GM18517 (cell line): ENCODE measurements around the gene TSPAN5.

Experiments used
- ATAC-seq: cut with Tn5 transposase; IDR thresholded peaks from one replicate; pipeline ENCODE4 v1.9.1; 2021; ENCODE audit warnings: mild to moderate bottlenecking, moderate library complexity; ENCODE audit not compliant: unreplicated experiment

The TSPAN5 gene

DNA sequence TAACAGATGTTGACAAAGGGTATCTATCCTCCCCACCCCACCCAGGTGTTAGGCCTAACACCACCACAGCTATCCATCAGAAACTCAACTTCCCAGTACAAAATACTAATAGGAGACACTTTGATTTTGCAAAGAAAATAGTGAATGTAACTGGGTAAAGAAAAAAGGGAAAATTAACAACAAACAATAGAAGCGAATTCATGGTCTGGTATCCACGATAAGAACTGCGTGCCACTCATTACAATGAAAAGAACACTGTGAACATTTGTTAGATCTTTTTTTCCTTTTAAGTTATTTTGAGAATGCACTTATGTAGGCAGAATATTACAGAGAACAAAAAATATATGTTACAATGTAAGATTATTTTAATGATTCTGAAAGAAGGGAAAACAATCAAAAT lies 12.0 kb downstream of the TSPAN5 start:
- no peak for ATAC-seq

DNA sequence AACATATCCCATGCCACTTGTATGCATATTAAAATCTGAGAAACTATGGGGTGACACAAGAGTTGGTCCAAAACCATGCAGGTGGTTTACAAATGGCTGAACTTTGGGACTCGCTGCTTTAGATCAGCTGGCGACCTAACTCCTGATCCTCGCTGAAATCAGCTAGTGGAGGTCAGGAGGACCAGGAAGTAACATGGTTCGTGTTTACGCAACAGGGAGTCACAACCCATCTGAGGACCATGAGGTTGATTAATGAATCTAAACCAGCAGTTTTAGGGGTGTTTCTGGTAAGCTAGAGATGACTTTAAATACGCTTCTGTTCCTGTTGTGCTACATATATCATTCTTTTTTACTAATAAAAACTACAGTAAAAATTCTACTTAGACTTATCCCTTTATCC lies 12.9 kb downstream of the TSPAN5 start:
- ATAC-seq, result no peak

DNA sequence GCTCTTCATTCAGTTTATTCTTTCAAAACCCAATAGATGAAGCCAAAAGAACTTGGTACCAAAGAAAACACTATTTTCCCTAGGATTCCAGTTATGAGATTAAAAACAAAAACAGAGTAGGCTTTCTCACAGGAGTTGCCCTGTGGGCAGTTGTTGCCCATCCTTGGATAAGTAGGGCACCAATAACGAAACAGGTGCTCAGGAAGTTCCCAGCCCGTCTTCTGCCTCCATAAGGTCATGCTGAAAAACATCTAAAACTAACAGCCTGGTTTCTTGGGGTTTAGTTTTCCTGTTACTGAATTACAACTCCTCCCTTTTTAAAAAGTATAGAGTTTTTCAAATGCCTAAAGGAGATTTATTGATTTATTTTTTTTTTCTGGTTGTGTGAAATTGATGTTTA lies 14.7 kb downstream of the TSPAN5 start:
- no peak for ATAC-seq

DNA sequence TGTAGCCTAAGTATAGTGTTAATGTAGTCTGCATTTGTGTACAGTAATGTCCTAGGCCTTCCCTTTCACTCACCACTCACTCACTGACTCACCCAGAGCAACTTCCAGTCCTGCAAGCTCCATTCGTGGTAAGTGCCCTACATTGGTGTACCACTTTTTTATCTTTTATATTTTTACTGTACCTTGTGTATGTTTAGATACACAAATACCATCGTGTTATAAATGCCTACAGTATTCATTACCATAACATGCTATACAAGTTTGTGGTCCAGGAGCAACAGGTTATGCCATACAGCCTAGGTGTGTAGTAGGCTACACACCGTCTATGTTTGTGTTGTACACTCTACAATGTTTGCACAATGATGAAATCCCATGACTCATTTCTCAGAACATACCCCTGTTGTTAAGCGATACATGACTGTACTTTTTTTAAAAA lies 15.4 kb downstream of the TSPAN5 start:
- no peak for ATAC-seq

GRCh38 chr4:98641906-98642668 lies 16.3 kb downstream of the TSPAN5 start:
- no peak for ATAC-seq

DNA sequence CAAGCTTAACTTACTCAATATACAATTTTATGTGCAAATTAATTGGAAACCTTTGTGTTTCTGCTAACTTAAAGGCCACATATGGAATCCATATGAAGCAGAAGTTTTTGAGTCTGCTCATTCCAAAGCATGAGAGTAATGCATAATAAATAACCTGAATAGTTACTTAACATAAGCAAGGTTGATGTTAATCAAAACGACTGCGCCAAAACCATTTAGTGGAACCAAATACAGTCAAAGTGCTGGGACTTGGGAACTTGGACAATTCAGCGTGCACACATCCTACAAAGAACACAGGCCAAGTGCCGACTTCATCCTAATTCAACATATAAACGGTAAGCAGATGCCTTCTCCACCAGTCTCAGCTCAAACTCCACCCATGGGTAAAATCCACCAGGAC lies 17.0 kb downstream of the TSPAN5 start:
- no peak for ATAC-seq

GRCh38 chr4:98639523-98639922 lies 18.9 kb downstream of the TSPAN5 start:
- ATAC-seq, result peak; percentile 82

DNA sequence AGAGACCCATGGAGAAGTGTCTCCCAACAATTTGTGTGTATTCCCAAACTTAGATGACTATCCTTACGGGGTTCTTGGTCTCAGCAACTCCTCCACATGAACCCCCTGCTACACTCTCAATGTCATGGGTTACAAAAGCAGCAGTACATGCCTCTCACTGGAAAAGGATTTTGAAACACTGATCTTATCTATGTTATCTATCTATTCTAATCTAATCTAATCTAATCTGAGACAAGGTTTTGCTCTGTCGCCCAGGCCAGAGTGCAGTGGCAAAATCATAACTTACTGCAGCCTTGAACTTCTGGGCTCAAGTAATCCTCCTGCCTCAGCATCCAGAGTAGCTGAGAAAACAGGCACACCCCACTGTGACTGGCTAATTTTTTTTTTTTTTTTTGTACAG lies 19.3 kb downstream of the TSPAN5 start:
- no peak for ATAC-seq

- ATAC-seq, result no peak
These were observed 19.8 kb downstream of the TSPAN5 start for GRCh38 chr4:98638661-98639060.

DNA sequence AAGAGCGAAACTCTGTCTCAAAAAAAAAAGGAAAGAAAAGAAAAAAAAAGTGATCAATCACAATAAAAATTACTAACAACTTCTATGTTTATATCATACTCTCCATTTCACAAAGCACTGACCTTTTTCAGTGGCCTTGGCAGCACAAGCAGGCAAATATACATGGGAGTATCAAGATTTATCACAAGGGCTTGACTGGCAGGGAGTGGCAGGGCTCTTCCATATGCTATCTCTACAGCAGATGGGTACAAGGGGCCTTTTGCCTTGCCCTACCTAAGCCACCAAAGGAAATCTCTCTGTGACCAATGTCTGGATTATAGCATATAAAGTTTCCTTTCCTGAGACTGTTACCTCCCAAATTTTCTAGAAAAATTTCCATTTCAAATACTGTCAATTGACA lies 24.4 kb downstream of the TSPAN5 start:
- no peak for ATAC-seq

DNA sequence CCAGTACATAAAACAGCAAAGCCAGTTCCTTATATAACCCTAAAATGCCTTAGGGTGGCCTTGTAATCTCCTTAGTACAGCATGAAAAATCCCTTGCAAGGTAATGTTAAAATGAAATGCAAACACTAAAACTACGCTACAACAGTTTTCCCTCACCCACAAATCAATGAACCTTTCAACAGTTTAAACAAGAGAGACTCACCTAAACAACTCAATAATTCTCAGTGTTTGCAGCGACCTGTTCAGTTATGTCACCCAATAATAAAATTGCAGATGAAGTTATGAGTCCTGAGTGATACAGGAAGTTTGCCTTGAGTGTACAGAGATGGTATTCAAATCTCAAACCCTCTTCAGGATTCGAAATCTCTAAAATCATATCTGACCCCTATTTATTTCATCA lies 25.3 kb downstream of the TSPAN5 start:
- ATAC-seq, result no peak

- ATAC-seq, result no peak
These were observed 26.2 kb downstream of the TSPAN5 start for GRCh38 chr4:98632258-98632657.

DNA sequence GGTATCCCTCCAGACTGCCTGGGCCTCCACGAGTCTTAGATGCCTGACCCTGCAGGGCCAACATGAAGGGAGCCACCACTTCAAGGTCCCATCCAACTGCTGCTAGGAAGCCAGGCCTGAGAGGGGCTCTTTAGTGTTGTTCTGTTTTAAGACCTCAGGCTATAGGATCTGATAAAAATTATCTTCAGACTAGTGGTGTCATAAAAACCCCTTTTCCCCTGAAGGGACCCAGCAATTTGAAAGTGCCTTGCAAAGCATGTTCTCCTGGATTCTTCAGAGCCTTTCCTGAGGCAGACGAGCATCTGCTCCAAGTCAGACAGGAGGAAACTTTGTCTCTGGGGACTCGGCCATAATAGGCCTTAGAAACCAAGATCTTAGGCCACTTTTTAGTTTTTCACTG lies 26.9 kb downstream of the TSPAN5 start:
- no peak for ATAC-seq

DNA sequence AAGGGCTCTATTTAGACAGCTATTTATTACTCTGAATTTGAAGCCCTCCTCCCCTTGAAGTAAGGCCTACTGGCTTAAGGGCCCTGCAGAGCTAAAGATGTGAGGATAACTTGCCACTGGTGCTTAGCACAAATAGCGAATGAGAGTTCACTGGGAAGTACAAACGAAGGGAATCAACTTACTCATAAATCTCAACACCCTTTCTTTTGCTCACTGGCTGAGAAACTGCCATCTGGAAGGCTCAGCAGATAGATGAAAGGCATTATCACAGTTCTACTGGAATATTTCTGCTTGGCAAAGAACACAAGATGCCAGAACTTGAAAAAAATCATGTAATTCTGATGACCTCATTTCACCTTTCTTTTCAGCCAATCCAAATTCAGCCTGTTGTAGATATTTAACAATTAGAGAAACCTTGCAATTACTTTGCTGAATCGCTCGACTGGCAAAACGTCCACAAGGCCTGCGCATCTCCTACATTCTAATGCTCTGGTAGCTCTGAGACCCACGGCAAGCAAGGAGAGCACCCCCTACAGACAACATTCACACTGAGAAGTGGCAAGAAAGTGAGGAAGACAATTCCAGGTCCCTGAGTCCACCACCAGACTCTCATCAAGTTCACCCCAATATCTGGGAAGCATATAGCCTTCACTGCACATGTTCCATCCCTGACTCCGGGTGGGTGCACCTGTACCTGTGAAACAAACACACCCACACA lies 27.5 kb downstream of the TSPAN5 start:
- no peak for ATAC-seq

GRCh38 chr4:98627531-98628257 lies 30.7 kb downstream of the TSPAN5 start:
- ATAC-seq, result no peak

- no peak for ATAC-seq
These were observed 32.1 kb downstream of the TSPAN5 start for GRCh38 chr4:98626350-98626749.

DNA sequence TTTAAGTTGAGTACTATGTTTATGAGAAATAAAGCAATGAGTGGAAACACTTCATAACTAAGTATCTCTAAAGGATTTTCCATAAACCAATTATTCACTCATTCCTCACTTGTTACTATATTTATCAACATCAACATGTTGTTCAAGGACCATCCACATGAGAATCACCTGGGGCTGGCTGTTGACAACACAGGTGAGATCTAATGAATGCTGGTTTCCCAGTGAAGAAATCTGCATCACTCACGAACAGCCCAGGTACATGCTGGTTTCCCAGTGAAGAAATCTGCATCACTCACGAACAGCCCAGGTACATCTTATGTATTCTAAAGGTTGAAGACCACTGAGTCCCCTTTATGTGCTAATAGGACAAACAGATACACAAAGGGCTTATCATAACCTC lies 32.5 kb downstream of the TSPAN5 start:
- no peak for ATAC-seq

- ATAC-seq, result no peak
These were observed 33.0 kb downstream of the TSPAN5 start for GRCh38 chr4:98625399-98625798.

- ATAC-seq, result no peak
These were observed 33.8 kb downstream of the TSPAN5 start for GRCh38 chr4:98624642-98625041.

DNA sequence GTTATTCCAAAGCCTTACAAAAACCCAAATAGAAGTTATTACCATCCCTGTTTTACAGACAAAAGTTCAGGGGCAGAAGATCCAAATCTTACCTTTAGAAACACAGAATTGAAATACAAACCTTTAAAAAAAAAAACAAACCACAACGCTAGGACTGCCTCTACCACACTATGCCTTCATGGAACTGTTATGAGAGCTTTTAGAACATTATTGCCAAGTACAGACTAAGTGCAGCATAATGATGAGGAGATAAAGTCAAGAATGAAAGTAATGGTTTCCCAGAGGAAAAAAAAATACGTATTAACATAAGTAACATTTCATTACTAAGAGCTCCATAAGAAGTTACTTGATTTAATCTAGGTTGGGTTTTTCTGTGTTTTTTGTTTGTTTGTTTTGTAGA lies 34.3 kb downstream of the TSPAN5 start:
- no peak for ATAC-seq

GRCh38 chr4:98623126-98623802 lies 35.1 kb downstream of the TSPAN5 start:
- ATAC-seq, result no peak
